Posterior cingulate gyrus (tissue), 11 donors: ENCODE measurements around the gene KLHL14.
A peak's percentile ranks its signal among the peaks of the same experiment; 100 is the strongest.
"Not testable (repeated sequence)": the region's sequence is repeated elsewhere in the genome, so short reads cannot be mapped to it uniquely, and the experiment has no call there.

Source experiments
- DNase-seq, 10 donors: peaks; one replicate each; pipeline versions ENCODE4 v3.0.0 to v3.0.0-alpha.2; 2020 to 2021; ENCODE audit warnings: mixed read lengths in 3 of 10
- intact Hi-C: fragments of 100-400 bp; cut with DNase I; formaldehyde crosslinking; loops from one replicate; pipeline ENCODE4 v1.15.1; 2023

KLHL14 gene

GRCh38 chr18:32661486-32662299, 111.1 kb downstream of the KLHL14 start:
- intact Hi-C loops = no loop called here
- DNase-seq = no peak

GRCh38 chr18:32654507-32654906, 118.3 kb downstream of the KLHL14 start:
- DNase-seq, intact Hi-C loops: not testable (repeated sequence)

- intact Hi-C loops = not testable (repeated sequence)
Observed at GRCh38 chr18:32637659-32638058, 135.2 kb downstream of the KLHL14 start.

GRCh38 chr18:32637226-32637625, 135.6 kb downstream of the KLHL14 start:
- no peak for DNase-seq
- intact Hi-C loops = no loop called here

More at GRCh38 chr18:32637659-32638058, 135.2 kb downstream of the KLHL14 start:
- DNase-seq = not testable (repeated sequence)

GRCh38 chr18:32634876-32635431, 137.9 kb downstream of the KLHL14 start:
- intact Hi-C loops = no loop called here
- DNase-seq = no peak

- DNase-seq = peak in 8 of 10 donors; percentile 16 to 88 (median 47)
- intact Hi-C loops = no loop called here
Observed at GRCh38 chr18:32629981-32630700, 142.7 kb downstream of the KLHL14 start.

- no peak for DNase-seq
- intact Hi-C loops = no loop called here
Observed at GRCh38 chr18:32629292-32629691, 143.5 kb downstream of the KLHL14 start.

GRCh38 chr18:32624182-32624723, 148.6 kb downstream of the KLHL14 start:
- no peak for DNase-seq
- intact Hi-C loops = no loop called here

GRCh38 chr18:32623563-32623962, 149.3 kb downstream of the KLHL14 start:
- DNase-seq = no peak
- intact Hi-C loops = no loop called here
